Fibroblast of gingiva (primary cell): ENCODE measurements around the gene PTGES2.
"Not testable (repeated sequence)": the region's sequence is repeated elsewhere in the genome, so short reads cannot be mapped to it uniquely, and the experiment has no call there.

Experiments
- DNase-seq: peaks from one replicate; pipeline ENCODE4 v3.0.0-alpha.2; 2011; ENCODE audit warnings: low read depth

The PTGES2 gene

GRCh38 chr9:128087262-128087661, 40.3 kb downstream of the PTGES2 start:
- DNase-seq: no peak

DNA sequence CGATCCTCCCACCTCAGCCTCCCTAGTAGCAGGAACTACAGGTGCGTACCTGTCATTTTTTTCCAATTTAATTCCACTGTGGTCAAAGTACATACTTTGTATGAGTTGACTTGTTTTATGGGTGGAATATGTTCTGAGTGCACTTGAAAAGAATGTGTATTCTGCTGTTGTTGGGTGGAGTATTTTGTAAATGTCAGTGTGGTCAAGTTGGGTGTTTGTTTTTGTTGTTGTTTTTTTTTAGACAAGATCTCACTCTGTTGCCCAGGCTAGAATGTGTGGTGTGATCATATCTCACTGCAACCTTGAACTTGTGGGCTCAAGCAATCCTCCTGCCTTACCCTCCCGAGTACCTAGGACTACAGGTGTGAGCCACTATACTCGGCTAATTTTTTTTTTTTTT, 41.6 kb downstream of the PTGES2 start:
- no peak for DNase-seq

DNA sequence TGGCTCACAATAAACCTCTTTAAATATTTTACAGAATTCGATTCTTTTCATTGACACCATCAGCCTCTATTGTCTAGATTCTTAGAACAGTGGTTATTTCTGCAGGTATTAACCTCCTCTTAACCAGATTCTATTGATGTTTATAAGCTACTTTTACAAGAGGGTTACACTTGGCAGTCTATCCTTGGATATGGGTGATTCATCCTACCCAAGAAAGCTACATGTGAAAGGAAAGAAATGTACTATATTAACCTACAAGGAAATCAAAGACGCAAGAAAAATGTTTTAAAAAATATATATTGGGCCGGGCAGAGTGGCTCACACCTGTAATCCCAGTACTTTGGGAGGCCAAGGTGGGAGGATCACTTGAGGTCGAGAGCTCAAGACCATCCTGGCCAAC, 42.8 kb downstream of the PTGES2 start:
- no peak for DNase-seq

DNA sequence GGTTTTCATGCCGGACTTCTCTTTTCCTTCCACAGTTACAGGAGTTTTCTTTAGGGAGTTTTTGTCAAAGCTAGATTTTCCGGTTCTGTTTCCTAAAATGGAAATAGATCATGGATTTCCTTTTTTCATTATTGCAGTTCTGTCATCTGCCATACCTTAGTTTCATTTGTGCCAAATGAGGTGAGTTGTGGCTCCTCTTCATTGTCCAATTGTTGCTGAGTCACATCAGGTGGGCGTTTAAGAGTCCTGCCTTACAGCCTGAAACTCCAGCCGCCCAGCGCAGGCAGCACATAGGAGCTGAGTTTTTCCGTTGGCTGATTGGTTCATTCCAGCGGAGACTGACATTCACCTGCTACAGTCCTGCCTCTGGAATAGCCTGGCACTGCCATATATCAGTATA, 45.4 kb downstream of the PTGES2 start:
- no peak for DNase-seq

- DNase-seq: peak; percentile 96
These were observed 46.5 kb downstream of the PTGES2 start for GRCh38 chr9:128081056-128081455.

DNA sequence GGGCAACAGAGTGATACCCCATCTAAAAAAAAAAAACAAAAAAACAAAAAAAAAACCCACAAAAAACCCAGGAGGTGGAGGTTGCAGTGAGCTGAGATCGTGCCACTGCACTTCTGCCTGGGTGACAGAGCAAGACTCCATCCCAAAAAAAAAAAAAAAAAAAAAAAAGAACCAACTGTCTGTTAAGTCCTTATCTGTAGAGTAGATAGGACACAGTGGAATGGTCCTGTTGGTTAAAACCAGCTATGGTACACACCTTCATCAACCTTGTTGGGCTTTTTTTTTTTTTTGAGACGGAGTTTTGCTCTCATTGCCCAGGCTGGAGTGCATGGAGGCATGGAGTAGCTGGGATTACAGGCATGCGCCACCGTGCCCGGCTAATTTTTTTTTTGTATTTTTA, 47.3 kb downstream of the PTGES2 start:
- DNase-seq: no peak

DNA sequence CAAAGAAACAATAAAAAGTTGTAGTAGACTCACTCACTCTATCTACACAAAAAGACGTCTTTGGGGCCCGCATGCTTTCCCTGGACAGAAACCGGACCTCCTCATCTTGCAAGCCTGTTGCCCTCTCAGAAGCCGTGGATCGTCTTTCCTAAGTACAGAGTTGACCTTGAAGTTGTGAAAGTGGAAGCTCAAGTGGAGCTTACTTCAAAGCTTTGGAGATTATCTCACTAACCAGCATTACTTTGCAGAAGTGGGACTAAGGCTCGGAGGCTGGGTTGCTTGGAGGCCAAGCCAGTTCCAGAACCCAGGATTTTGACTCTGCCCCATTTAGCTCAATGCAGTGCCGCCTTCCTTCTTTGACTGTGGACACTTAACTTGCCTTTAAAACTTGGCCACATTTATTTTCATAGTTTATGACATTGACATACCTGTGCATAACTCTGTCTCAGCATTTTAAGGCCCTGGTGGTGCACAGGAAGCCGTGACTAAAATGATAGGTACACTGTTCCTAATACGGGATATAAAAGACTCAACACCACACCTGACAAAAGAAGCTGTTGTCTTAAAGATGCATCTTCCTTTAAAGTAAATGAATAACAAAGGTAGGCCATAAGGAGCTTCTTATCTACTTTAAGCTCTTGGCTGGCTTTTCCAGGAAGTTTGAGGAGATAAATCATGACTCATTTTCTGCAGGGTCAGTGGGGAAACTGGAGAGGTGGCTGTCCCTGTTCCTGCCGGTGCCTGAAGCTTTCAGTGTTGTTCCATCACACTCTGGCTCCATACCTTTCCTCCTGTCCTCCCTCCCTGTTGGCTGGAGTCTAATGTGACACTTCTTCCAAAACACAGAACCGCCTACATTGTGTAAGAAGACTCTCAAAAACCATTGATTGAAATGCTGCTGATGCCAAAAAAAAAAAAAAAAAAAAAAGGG, 48.8 kb downstream of the PTGES2 start:
- DNase-seq: no peak

DNA sequence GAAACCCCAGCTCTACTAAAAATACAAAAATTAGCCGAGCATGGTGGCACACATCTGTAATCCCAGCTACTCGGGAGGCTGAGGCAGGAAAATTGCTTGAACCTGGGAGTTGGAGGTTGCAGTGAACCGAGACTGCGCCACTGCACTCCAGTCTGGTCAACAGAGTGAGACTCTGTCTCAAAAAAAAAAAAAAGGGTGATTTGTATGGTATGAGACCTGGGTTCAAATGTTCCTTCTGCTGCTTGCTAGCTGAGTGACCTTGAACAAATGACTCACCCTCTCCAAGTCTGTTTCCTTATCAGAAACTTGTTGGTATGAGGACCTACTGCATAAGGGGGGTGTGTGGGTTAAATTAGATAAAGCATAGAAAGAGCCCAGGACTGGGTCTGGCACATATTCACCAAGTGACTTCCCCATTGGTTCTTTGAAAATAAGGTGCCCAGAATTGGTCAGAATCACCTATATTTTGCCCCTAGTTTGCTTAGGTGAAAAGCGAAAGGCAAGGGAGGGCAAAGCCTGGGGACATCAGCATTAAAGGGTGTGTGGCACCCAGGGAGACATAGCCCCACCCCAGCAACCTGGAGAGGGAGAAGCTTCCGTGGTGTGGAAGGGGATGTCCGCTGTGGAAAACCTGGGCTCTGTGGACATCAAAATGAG, 49.6 kb downstream of the PTGES2 start:
- no peak for DNase-seq

GRCh38 chr9:128073253-128073886, 54.2 kb downstream of the PTGES2 start:
- peak; percentile 79 for DNase-seq

DNA sequence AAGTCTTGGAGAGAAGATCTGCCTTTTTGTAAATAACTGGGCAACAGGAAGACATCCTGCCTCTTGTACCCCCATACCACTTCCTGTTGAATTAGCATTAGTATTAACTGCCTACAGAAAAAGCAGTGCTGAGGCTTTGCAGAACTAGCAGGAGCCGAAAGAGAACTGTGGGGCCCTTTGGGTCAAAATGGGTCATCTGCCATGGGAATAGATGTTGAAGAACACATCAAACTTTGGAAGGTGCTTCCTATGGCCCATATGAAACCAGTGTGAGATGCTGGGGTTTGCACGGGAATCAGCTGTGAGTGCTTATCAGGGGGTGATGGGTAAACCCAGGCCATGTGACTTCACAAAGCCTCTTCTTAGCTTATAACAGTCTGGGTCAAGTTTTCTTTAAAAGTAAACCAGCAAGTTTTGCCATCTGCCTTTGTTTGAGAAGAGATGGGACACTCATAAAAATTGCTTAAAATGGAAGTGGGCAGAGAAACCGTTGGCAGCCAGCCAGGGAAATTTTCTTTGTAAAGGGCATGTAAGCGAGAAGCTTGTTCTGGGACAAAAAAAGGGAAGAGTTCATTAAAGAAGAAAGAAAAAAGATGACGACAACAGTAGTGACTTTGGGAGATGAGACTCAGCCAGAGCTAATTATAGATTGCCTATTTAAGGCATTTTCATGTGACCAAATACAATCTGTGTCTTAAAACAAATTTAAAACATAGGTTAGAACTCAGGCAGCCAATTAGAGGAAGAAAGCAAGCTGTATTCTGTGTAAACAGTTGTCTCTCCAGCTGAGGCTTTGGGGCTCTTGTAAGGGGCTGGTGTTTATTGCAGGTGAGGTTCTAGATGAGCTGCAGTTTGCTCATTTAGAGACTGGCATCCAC, 55.1 kb downstream of the PTGES2 start:
- DNase-seq: peak; percentile 96

GRCh38 chr9:128071475-128071874, 56.1 kb downstream of the PTGES2 start:
- not testable (repeated sequence) for DNase-seq

- peak; percentile 66 for DNase-seq
These were observed 56.7 kb downstream of the PTGES2 start for GRCh38 chr9:128070874-128071273.
